SJCRH30 (cell line): Measurements from ENCODE around the gene PAX8. TPM values are rescaled to one million over a fixed set of nuclear protein-coding genes. Genes with fewer than 3 reads are reported as not detected.

Source experiments
- DNase-seq, 2 experiments: peaks; one replicate each; pipeline ENCODE4 v3.0.0-alpha.2; 2015 to 2020
- H3K27ac ChIP-seq: fragments of 250-450 bp; sonication (Bioruptor Pico); 2 replicates; pipeline ENCODE4 v1.5.1; 2020; ENCODE audit warnings: mild to moderate bottlenecking, moderate library complexity
- H3K27me3 ChIP-seq: fragments of 250-450 bp; sonication (Bioruptor Pico); 2 replicates; pipeline ENCODE4 v1.5.1; 2020; ENCODE audit warnings: mild to moderate bottlenecking, moderate library complexity
- H3K36me3 ChIP-seq: fragments of 250-450 bp; sonication (Bioruptor Pico); 2 replicates; pipeline ENCODE4 v1.5.1; 2020; ENCODE audit warnings: mild to moderate bottlenecking, moderate library complexity
- H3K4me1 ChIP-seq: fragments of 250-450 bp; sonication (Bioruptor Pico); 2 replicates; pipeline ENCODE4 v1.5.1; 2020; ENCODE audit warnings: mild to moderate bottlenecking, moderate library complexity
- H3K4me3 ChIP-seq: fragments of 250-450 bp; sonication (Bioruptor Pico); 2 replicates; pipeline ENCODE4 v1.5.1; 2020; ENCODE audit warnings: mild to moderate bottlenecking, moderate library complexity
- H3K9me3 ChIP-seq: fragments of 250-450 bp; sonication (Bioruptor Pico); replicated peaks from 2 replicates; pipeline ENCODE4 v1.5.1; 2020; ENCODE audit warnings: mild to moderate bottlenecking, moderate library complexity
- total RNA-seq: library from RNA; depleted of rRNA; stranded (reverse); fragments of >200 nt; shearing (Covaris generic); gene quantifications from 2 replicates; pipeline ENCODE4 v1.2.3, GENCODE V29; 2014

The PAX8 gene
- total RNA-seq, 1 experiment from 2014 or later = 1.3 TPM

DNA sequence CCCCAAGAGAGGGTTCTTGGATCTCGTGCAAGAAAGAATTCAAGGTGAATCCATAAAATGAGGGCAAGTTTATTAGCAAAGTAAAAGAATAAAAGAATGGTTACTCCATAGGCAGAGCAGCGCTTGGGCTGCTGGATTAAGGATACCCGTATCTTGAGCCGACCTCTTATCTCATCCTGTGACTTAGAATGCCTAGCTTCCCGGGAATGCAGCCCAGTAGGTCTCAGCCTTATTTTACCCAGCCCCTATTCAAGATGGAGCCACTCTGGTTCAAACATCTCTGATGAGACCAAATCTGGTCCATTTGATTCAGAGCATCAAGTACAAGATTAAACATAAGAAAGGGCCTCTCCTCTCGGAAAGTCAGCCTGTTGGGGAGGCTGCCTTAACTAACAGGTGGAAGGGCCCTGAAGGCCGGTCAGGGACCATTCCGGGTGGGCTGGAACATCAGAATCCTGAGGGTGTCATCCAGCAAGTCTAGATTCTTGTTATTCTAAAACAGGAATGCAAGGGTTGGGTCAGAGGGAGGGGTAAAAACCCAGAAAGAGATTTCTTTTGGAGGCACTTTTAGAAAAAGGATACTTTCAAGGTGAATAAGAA, 99.2 kb downstream of the PAX8 start:
- DNase-seq = no peak
- Histone ChIP-seq H3K36me3 (no peaks in the 10 kb centered on the region), H3K27ac (no peak overlapping the region), H3K4me1 (peaks cover 6% of the 10 kb centered on the region), H3K4me3 (no peak overlapping the region), H3K27me3 (peaks cover 10% of the 10 kb centered on the region; the same call in 1 of the 2 replicates), H3K9me3 (no peaks in the 10 kb centered on the region)

DNA sequence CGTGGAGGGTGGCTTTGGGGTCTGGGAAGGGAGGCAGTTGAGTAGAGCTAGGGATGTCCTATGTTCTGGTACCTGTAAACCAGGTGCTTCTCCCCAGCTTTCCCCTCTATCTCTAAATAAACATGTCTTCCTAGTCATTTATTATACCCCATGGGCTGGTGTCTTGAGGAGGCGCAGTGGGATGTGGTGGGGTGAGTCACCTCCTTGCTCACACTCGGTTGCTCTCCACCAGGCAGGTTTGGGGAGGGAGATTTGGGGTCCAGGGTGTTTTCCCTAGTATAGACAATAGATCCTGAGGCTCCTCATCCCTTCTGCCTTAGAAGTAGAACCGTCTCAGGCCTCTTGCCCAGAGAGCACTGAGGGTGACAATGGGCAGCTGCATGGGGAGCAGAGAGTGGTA, 99.8 kb downstream of the PAX8 start:
- Histone ChIP-seq H3K27ac (no peak overlapping the region), H3K4me1 (peaks cover 6% of the 10 kb centered on the region), H3K27me3 (peaks cover 10% of the 10 kb centered on the region; the same call in 1 of the 2 replicates), H3K36me3 (no peaks in the 10 kb centered on the region), H3K4me3 (no peak overlapping the region), H3K9me3 (no peaks in the 10 kb centered on the region)
- DNase-seq = no peak

DNA sequence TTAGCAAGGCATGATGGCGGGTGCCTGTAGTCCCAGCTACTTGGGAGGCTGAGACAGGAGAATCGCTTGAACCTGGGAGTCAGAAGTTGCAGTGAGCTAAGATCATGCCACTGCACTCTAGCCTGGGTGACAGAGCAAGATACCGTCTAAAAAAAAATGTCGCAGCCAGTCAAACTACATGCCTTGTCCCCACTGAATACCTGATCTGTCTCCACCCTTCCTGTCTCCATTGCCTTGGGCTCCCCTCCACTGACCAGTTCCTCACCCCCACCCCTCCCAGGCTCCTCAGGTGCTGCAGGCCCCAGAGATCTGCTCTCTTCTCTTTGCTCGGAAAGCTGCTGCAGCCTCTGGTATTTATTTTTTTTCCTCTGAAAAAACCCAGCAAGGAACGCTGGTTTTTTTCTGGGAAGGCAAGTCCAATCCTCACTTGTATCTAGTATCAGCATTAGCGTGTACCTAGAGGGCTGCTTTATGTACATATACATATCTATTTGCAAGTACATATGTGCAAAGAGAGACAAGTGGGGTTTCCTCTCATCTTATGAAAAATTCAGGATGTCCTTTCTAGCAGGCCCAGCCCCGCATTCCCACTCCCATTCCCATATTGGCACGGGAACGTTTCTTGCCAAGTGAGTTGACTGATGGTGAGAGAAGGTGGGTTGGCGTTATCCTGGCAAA, 100.5 kb downstream of the PAX8 start:
- Histone ChIP-seq H3K9me3 (no peaks in the 10 kb centered on the region), H3K4me3 (no peak overlapping the region), H3K27ac (no peak overlapping the region), H3K4me1 (peaks cover 6% of the 10 kb centered on the region), H3K27me3 (peaks cover 10% of the 10 kb centered on the region; the same call in 1 of the 2 replicates), H3K36me3 (no peaks in the 10 kb centered on the region)
- DNase-seq = no peak

DNA sequence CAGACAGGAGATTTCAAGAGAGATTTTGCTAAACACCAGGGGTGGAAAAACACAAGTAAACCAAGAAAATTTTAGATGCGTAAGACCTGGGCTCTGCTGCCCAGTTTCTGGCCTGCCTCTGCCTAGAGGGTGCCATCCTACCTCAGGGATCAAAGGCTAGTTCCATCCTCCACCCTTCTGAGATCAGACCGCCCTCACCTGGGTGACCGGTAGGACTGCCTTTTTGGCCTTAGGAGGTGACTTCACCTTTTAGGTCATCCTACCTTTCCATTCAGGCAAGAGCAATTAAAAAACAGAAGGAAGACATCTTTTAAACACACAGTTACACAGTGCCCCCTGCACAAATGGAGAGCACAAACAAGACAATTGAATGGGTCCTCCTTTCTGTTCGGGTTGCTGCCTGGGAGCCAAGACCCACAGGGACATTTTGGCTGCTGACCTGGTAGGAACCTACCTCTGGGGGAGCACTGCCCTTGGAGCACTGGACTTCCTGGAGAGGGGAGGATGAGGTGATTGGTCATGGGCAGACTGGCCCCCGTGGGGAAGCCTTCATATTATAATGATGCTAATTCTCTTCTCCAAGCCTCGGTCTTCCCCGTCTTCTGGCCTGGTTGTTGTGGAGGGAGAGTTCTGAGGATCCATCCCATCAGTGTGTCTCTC, 101.9 kb downstream of the PAX8 start:
- Histone ChIP-seq H3K36me3 (no peaks in the 10 kb centered on the region), H3K9me3 (no peaks in the 10 kb centered on the region), H3K27ac (no peak overlapping the region), H3K4me1 (peaks cover 6% of the 10 kb centered on the region), H3K27me3 (peaks cover 10% of the 10 kb centered on the region; the same call in 1 of the 2 replicates), H3K4me3 (no peak overlapping the region)
- no peak for DNase-seq

DNA sequence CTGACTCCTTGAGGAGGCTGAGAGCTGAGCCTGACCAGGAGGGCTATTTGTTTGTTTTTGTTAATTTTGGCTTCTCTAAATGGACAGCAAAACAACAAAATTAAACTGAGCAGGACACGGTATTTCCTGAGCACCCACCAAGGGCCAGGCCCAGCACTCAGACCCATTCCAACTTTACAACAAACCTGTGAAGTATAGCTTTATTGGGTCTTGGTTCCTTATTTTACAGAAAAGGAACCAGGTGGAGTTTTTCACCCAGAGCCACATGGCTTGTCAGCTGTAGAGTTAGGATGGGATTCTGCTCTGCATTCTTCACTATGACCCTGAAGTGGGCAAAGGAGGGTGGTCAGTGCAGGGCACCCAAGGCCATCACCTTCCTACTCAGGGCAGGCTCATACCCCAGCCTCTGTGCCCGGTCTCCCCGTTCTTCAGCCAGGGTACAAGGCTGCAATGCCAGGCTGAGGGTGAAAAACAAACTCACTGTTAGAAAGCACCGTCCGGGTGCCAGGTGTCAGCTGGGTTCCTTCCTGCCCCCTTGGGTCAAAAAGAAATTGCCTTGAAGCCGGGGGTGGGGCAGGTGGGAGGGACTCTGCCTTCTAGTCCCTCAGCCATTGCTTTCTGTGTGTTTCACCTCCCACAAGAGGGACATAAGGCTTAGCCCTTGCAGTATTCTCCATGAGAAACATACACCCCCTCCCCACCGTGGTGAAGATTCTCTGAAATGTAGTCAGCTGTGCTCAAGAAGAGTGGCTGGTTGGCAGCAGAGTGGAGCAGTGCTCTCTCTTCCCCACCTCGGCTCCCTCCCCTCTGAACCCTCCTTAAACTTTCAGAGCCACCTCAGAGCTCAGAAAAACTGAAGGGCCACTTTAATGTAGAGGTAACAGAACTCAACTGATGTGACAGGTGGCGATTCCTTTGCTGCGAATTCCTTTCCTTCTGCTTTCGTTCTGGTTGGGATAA, 102.7 kb downstream of the PAX8 start:
- no peaks in the 10 kb centered on the region for H3K9me3 ChIP-seq
- H3K4me1 ChIP-seq = no peaks in the 10 kb centered on the region
- no peaks in the 10 kb centered on the region for H3K36me3 ChIP-seq
- H3K27me3 ChIP-seq = peaks cover 10% of the 10 kb centered on the region; the same call in 1 of the 2 replicates
- no peak for DNase-seq
- H3K4me3 ChIP-seq = no peak overlapping the region
- no peak overlapping the region for H3K27ac ChIP-seq

DNA sequence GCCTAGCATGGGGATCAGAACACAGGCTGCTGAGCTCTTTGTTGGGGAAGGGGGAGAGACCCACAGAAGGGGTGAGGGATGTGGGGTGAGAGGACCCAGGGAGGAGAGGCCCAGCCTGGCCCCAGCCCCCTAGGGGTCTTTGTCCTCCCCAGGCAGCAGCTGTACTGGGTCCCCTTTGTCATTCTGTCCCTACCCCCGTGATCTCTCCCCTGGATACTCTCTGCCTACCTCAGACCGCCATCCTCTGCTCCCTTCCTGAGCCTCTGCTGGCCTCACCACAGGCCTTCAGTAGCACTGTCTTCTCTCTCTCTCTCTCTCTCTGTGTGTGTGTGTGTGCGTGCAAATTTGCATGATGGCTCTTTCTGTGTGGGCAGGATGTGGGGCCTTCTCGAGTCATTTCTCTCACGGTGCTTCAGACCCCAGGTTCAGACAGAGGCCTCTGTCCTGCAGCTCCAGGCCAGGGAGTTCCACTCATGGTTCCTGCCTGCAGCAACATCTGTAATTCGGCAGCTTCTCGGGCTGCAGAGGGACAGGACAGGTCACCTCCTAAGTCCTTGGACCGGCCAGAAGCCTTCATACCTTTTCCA, 103.6 kb downstream of the PAX8 start:
- peaks cover 10% of the 10 kb centered on the region; the same call in 1 of the 2 replicates for H3K27me3 ChIP-seq
- no peak for DNase-seq
- no peak overlapping the region for H3K4me3 ChIP-seq
- H3K27ac ChIP-seq = no peak overlapping the region
- H3K36me3 ChIP-seq = no peaks in the 10 kb centered on the region
- no peaks in the 10 kb centered on the region for H3K9me3 ChIP-seq
- no peaks in the 10 kb centered on the region for H3K4me1 ChIP-seq

DNA sequence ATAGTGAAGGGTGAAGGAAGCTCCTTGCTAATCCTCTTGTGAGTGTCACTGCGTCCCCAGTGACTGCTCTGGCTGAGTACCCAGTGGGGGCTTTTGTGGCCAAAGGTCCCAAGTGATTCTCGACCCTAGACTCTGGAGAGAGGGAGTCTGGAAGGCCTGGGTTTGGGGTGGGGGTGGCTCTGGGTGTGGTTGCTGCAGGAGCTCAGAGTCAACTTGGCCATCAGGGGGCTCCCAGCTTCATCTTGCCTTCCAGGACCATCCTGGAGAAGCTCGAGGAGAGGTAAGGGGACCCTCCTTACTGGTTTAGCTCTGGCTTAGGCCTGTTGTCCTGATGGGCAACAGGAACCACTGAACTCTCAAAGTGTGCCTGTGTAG, 104.4 kb downstream of the PAX8 start:
- peaks cover 10% of the 10 kb centered on the region; the same call in 1 of the 2 replicates for H3K27me3 ChIP-seq
- H3K9me3 ChIP-seq = no peaks in the 10 kb centered on the region
- H3K27ac ChIP-seq = no peak overlapping the region
- H3K4me1 ChIP-seq = no peaks in the 10 kb centered on the region
- H3K4me3 ChIP-seq = no peak overlapping the region
- no peaks in the 10 kb centered on the region for H3K36me3 ChIP-seq
- no peak for DNase-seq

DNA sequence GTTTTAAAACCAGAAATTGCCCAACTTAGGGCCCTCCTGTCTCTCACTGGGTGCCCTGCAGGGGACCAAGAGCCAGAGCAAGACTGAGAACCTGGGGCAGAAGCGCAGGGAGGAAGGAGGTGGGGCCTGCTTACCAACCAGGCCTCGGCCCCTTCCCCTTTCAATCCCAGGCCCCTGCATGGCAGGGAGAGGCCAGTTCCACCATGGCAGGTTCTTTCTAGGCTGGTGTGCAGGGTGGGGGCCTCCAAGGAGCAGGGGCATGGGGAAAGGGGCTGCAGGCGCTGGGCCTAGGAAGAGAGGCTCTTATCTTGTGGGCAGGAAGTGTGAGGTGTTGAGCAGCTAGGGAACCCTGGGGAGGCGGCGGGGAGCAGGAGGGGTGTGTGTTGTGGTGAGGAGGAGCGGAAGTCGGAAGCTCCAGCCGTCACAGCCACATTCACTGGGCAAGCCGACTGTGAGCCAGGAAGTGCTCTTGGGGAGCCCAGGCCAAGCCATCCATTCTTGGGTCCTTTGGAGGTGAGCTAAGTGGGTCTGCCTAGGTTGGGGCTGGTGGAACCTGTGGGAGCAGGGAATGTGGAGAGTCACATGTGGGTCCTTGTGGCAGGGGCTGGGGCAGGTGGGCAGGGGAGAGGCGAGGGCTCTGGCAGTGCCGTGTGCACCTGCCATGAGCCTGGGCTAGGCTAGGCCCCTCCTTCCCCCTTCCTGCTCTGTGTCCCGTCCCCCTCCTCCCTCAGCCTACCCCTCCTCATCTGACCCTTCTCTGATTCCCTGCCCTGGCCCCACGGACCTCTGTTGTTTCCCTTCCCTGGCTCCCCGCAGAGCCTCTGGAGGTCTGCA, 105.0 kb downstream of the PAX8 start, which contains the start of gene PSD4:
Gene PSD4, plus strand, starts transcription at position 430 of the 834 bp plus-strand sequence. CDS start 8,486 bp downstream, outside the sequence.
- no peaks in the 10 kb centered on the region for H3K36me3 ChIP-seq
- H3K4me3 ChIP-seq = no peak within 1 kb of the TSS
- no peaks in the 10 kb centered on the region for H3K9me3 ChIP-seq
- H3K4me1 ChIP-seq = no peaks in the 10 kb centered on the region
- no peak within 1 kb of the TSS for H3K27ac ChIP-seq
- DNase-seq = no peak
- H3K27me3 ChIP-seq = peaks cover 10% of the 10 kb centered on the region; the same call in 1 of the 2 replicates

DNA sequence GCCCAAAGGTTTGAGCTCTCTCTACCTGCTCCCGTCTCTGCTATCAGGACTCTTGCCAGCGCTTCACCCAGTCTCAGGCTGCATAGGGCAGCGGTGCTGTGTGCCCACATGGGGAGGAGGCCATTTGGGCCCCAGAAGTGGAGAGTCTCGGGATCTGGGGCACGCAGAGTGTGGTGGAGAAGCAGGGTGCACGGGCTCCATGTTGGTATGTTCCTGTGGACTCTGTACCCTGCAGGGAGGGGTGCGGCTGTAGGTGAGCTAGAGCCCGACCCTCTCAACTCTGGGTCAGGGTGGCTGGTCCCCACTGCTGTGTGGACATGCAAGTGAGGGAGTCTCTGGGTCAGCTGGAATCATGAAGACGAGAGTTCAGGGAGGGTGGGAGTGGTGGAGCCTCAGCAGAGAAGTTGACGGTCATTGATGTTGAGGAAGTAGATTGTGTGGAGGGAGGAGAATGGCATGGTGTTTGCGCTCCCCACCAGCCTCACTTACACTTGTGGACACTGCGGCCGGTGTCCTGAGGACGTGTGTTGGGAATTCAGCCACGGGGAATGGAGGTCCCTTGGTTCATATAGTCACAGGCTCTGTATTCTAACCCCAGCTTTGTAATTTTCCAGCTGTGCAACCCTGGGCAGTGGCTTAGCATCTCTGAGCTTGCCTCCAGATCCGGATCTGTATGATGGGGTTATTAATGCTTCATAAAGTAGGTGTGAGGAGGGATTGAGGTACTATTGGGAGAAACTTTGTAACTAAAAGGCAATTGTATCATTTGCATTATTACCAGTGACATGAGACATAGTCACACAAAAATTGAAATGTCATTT, 105.8 kb downstream of the PAX8 start:
- no peaks in the 10 kb centered on the region for H3K4me1 ChIP-seq
- H3K9me3 ChIP-seq = no peaks in the 10 kb centered on the region
- no peak overlapping the region for H3K4me3 ChIP-seq
- H3K36me3 ChIP-seq = no peaks in the 10 kb centered on the region
- no peak overlapping the region for H3K27ac ChIP-seq
- DNase-seq = no peak
- H3K27me3 ChIP-seq = peaks cover 10% of the 10 kb centered on the region; the same call in 1 of the 2 replicates

DNA sequence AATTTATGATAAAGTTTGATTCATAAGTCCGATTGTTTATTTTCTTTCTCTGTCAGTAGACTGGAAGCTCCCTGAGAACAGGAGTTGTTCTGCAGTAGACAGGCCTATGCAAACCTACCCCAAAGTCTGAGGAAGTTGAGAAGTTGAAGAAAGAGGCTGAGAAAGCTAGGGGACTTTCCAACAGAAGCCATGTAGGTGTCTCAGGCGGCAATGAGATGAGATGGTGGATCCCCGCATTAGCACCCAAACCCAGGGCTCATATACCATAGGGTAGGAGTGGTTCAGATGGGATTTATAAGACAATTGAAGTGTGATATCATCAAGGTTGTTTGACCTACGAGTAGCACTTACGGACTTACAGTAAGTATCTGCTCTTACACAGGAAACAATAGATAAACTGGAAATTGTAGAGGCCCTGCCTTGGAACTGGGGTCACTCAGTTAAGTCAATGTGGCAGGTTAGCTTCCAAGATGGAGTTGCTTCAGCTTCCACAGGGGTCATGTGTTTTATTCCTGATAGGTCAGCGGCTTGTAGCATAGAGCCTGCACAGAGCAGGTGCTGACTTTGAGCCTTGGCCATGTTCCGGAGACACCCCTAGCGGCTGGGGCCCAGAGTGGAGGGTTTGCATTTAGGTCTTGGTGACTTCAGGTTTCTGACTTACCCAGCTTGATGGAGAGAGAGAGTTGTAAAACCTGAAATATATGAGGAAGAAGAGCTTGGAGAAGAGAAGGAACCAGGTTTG, 107.2 kb downstream of the PAX8 start:
- Histone ChIP-seq H3K4me1 (no peaks in the 10 kb centered on the region), H3K27ac (no peak overlapping the region), H3K27me3 (peaks cover 5% of the 10 kb centered on the region; the same call in 1 of the 2 replicates), H3K4me3 (no peak overlapping the region), H3K9me3 (no peaks in the 10 kb centered on the region), H3K36me3 (no peaks in the 10 kb centered on the region)
- DNase-seq = no peak

DNA sequence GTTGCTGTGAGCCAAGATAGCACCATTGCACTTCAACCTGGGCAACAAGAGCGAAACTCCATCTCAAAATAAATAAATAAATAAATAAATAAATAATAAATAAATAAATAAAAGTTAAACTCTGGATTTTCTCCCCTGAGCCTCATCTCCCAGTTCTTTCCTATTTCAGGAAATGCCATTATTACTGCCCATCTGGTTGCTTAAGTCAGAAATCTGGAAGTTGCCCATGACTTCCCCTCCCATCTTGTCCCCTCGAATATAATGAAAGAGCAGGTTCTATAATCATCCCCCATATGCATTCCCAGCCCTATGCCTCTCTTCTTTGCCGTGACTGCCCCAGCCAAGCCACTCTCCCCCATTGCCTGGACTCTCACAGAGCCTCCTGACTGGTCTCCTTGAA, 109.1 kb downstream of the PAX8 start:
- H3K27ac ChIP-seq = no peak overlapping the region
- no peak overlapping the region for H3K4me3 ChIP-seq
- H3K9me3 ChIP-seq = no peaks in the 10 kb centered on the region
- H3K36me3 ChIP-seq = no peaks in the 10 kb centered on the region
- no peak for DNase-seq
- no peaks in the 10 kb centered on the region for H3K4me1 ChIP-seq
- 0 out of 2 replicates have a peak, but pooled peaks cover 5% of the 10 kb centered on the region for H3K27me3 ChIP-seq

DNA sequence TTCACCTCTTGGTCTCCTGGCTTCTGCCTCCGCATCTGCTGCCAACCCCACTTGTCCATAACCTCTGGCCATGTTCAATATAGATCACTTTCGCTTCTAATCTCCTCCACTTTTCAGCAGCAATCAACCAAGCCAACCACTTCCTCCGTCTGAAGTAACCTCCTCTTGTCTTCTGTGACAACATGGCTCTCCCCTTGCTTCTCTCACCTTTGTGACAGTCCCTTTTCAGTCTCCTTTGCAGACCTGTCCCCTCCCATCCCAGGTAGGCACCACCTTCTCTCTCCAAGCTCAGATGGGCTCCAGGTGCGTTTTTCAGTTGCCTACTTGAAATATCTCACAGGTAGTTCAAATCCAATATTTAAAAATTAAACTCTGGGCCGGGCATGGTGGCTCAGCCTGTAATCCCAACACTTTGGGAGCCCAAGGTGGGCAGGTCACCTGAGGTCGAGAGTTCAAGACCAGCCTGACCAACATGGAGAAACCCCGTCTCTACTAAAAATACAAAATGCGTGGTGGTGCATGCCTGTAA, 109.7 kb downstream of the PAX8 start:
- Histone ChIP-seq H3K27me3 (0 out of 2 replicates have a peak, but pooled peaks cover 5% of the 10 kb centered on the region), H3K36me3 (no peaks in the 10 kb centered on the region), H3K4me3 (no peak overlapping the region), H3K4me1 (no peaks in the 10 kb centered on the region), H3K27ac (no peak overlapping the region), H3K9me3 (no peaks in the 10 kb centered on the region)
- no peak for DNase-seq
